IMR-90 (cell line): ENCODE measurements around the gene ELF5. TPM values are rescaled to one million over a fixed set of nuclear protein-coding genes. Genes with fewer than 3 reads are reported as not detected.

Experiments used
- ATAC-seq: fragments of 200-7000 bp; cut with Tn5 transposase; 2 replicates; pipeline ENCODE4 v1.9.1; 2020; ENCODE audit warnings: low read depth, mild to moderate bottlenecking, moderate library complexity
- BruUV-seq: library from RNA; stranded (reverse); fragments of 400-500 nt; replicated peaks from 2 replicates; lab custom pipeline; 2021; lab: Mats Ljungman, UMichigan
- CTCF ChIA-PET: fragments of 300-600 bp; formaldehyde crosslinking; extraction: SDS; loops from one replicate; lab custom pipeline; 2021; ENCODE audit warnings: antibody characterized with exemption; lab: Yijun Ruan, JAX
- POLR2A ChIA-PET: fragments of 300-600 bp; sonication (Branson Sonifier 250); formaldehyde crosslinking; loops from one replicate; lab custom pipeline; 2022; ENCODE audit warnings: antibody characterized with exemption; ENCODE audit not compliant: unreplicated experiment; lab: Charles Lee
- DNase-seq: peaks from one replicate; pipeline ENCODE4 v3.0.0; 2013
- H2AFZ ChIP-seq: replicated peaks from 2 replicates; pipeline ENCODE3; 2013; ENCODE audit warnings: low read length, mild to moderate bottlenecking; ENCODE audit not compliant: poor library complexity
- H2AK5ac ChIP-seq: 2 replicates; pipeline ENCODE4 v1.6.1; 2013; ENCODE audit warnings: low read depth, low read length, inconsistent platforms
- H2AK9ac ChIP-seq: replicated peaks from 2 replicates; pipeline ENCODE3; 2013; ENCODE audit warnings: mild to moderate bottlenecking, low read depth, low read length, moderate library complexity; ENCODE audit not compliant: poor library complexity
- H2BK120ac ChIP-seq: 2 replicates; pipeline ENCODE4 v1.6.1; 2013; ENCODE audit warnings: low read depth, low read length, inconsistent platforms
- H2BK15ac ChIP-seq: 3 replicates; pipeline ENCODE4 v1.6.1; 2013; ENCODE audit warnings: low read depth, low read length, inconsistent platforms
- H2BK20ac ChIP-seq: 2 replicates; pipeline ENCODE4 v1.6.1; 2013; ENCODE audit warnings: low read depth, mild to moderate bottlenecking, inconsistent platforms, low read length, moderate library complexity
- H2BK5ac ChIP-seq: 2 replicates; pipeline ENCODE4 v1.6.1; 2013; ENCODE audit warnings: mild to moderate bottlenecking, low read depth, low read length, inconsistent platforms; ENCODE audit not compliant: poor library complexity, severe bottlenecking
- H3K14ac ChIP-seq: replicated peaks from 2 replicates; pipeline ENCODE4 v1.6.1; 2013; ENCODE audit warnings: low read depth, low read length, inconsistent platforms
- H3K18ac ChIP-seq: 2 replicates; pipeline ENCODE4 v1.6.1; 2013; ENCODE audit warnings: low read depth, low read length, control low read depth
- H3K23ac ChIP-seq: 2 replicates; pipeline ENCODE4 v1.6.1; 2013; ENCODE audit warnings: low read depth, low read length, inconsistent platforms
- H3K27ac ChIP-seq: 2 replicates; pipeline ENCODE4 v1.5.1; 2013; ENCODE audit warnings: mild to moderate bottlenecking, control low read depth, low read length; ENCODE audit not compliant: insufficient read depth
- H3K27me3 ChIP-seq: 2 replicates; pipeline ENCODE4 v1.6.1; 2013; ENCODE audit warnings: low read length; ENCODE audit not compliant: control insufficient read depth, insufficient read depth
- H3K36me3 ChIP-seq: 2 replicates; pipeline ENCODE4 v1.6.1; 2013; ENCODE audit warnings: low read length, mixed read lengths; ENCODE audit not compliant: control insufficient read depth, insufficient read depth
- H3K4ac ChIP-seq: 2 replicates; pipeline ENCODE4 v1.6.1; 2013; ENCODE audit warnings: low read depth, low read length, inconsistent platforms
- H3K4me1 ChIP-seq: 2 replicates; pipeline ENCODE4 v1.6.1; 2013; ENCODE audit warnings: low read length, mixed read lengths; ENCODE audit not compliant: control insufficient read depth, insufficient read depth
- H3K4me2 ChIP-seq: 2 replicates; pipeline ENCODE4 v1.6.1; 2013; ENCODE audit warnings: low read depth, mild to moderate bottlenecking, control low read depth, low read length, moderate library complexity
- H3K4me3 ChIP-seq: 2 replicates; pipeline ENCODE4 v1.5.1; 2013; ENCODE audit warnings: low read depth, mild to moderate bottlenecking, control low read depth, low read length, moderate library complexity; ENCODE audit not compliant: insufficient read depth
- H3K56ac ChIP-seq: 2 replicates; pipeline ENCODE4 v1.6.1; 2013; ENCODE audit warnings: low read length, inconsistent platforms; ENCODE audit not compliant: insufficient read depth; ENCODE audit errors: extremely low read depth
- H3K79me1 ChIP-seq, 2 experiments: 2 replicates each; pipeline ENCODE4 v1.6.1; 2013; ENCODE audit warnings: low read length in 2 of 2, inconsistent platforms in 1 of 2, low read depth in 1 of 2
- H3K9ac ChIP-seq: 2 replicates; pipeline ENCODE4 v1.6.1; 2013; ENCODE audit warnings: low read depth, low read length, control low read depth
- H3K9me1 ChIP-seq: 2 replicates; pipeline ENCODE4 v1.6.1; 2013; ENCODE audit warnings: low read length, inconsistent platforms; ENCODE audit not compliant: insufficient read depth
- H3K9me3 ChIP-seq: 2 replicates; pipeline ENCODE4 v1.6.1; 2013; ENCODE audit warnings: low read length; ENCODE audit not compliant: control insufficient read depth, insufficient read depth
- H4K20me1 ChIP-seq: 2 replicates; pipeline ENCODE4 v1.6.1; 2013; ENCODE audit warnings: low read length, inconsistent platforms; ENCODE audit not compliant: insufficient read depth
- H4K5ac ChIP-seq: 2 replicates; pipeline ENCODE4 v1.6.1; 2013; ENCODE audit warnings: mild to moderate bottlenecking, low read depth, low read length, control low read depth
- H4K8ac ChIP-seq, 2 experiments: 2 replicates each; pipeline ENCODE4 v1.6.1; 2013; ENCODE audit warnings: low read depth in 2 of 2, low read length in 2 of 2, control low read depth in 1 of 2, inconsistent platforms in 1 of 2
- H4K91ac ChIP-seq: 2 replicates; pipeline ENCODE4 v1.6.1; 2013; ENCODE audit warnings: low read depth, low read length, inconsistent platforms; ENCODE audit not compliant: insufficient read depth
- MAFK ChIP-seq: IDR thresholded peaks from 2 replicates; pipeline ENCODE4 v1.6.1; 2012; ENCODE audit warnings: low read depth, low read length, improper control_type of control experiment
- WGBS, 2 experiments: methylation state at CpG; one replicate each; pipeline versions ENCODE4 v1.1.5 to v1.1.7; 2013; ENCODE audit warnings: missing lambda C conversion rate in 2 of 2; ENCODE audit not compliant: insufficient read length in 1 of 2; ENCODE audit errors: extremely low coverage in 2 of 2; 5-methylcytosine and 5-hydroxymethylcytosine counted together
- dilution Hi-C: fragments of 300-500 bp; cut with HindIII; formaldehyde crosslinking; loops from one replicate; pipeline ENCODE4 v1.14.3; 2018; ENCODE audit warnings: low sequenced_read_pairs; ENCODE audit not compliant: unreplicated experiment
- in situ Hi-C: fragments of 300-500 bp; cut with MboI; formaldehyde crosslinking; loops from 3 replicates; pipeline ENCODE4 v1.14.3; 2019; ENCODE audit warnings: low sequenced_read_pairs, inconsistent platforms, mixed read lengths
- intact Hi-C: fragments of 100-400 bp; cut with micrococcal nuclease; formaldehyde crosslinking; loops from 2 replicates; pipeline ENCODE4 v1.10.0; 2022
- polyA plus RNA-seq, 3 experiments: library from polyadenylated mRNA; depleted of rRNA; stranded (reverse); fragments of >200 nt; gene quantifications; 2 replicates each; pipeline ENCODE4 v1.2.3, GENCODE V29; 2012; ENCODE audit warnings: low replicate concordance in 1 of 3
- total RNA-seq: library from RNA; depleted of rRNA; stranded (reverse); fragments of >200 nt; gene quantifications from 2 replicates; pipeline ENCODE4 v1.2.3, GENCODE V29; 2012
- TF ChIP-seq, protein P1 (sequence below): conservative IDR thresholded peaks from 2 replicates; pipeline ENCODE4 v1.5.1; 2012; ENCODE audit warnings: mild to moderate bottlenecking, low read depth, low read length, improper control_type of control experiment

ELF5 gene
- total and polyA plus RNA-seq, 2 of the 4 experiments (the other 2 are of a cell fraction) = not detected

- no peak for DNase-seq
- H3K27me3 ChIP-seq = peaks cover 52% of the 10 kb centered on the region
- no TSS peak for BruUV-seq
- H2BK15ac ChIP-seq = no peak overlapping the region
- no peak overlapping the region for H3K4me3 ChIP-seq
- H3K36me3 ChIP-seq = no peaks in the 10 kb centered on the region
- no peak for ATAC-seq
- intact Hi-C loops = no loop called here
- no peak overlapping the region for H2AFZ ChIP-seq
- H3K4ac ChIP-seq = no peak overlapping the region
- H3K4me1 ChIP-seq = no peaks in the 10 kb centered on the region
- no peak overlapping the region for H3K18ac ChIP-seq
- H3K79me1 ChIP-seq = no peaks in the 10 kb centered on the region
- H3K23ac ChIP-seq = no peak overlapping the region
- no peaks in the 10 kb centered on the region for H4K20me1 ChIP-seq
- no peaks in the 10 kb centered on the region for H3K9me1 ChIP-seq
- no peak overlapping the region for H2AK5ac ChIP-seq
- no peak overlapping the region for H3K56ac ChIP-seq
- no peak overlapping the region for H3K14ac ChIP-seq
- H2BK120ac ChIP-seq = no peak overlapping the region
- H3K4me2 ChIP-seq = peak overlapping the region; percentile 72; the same call in 1 of the 2 replicates
- H3K27ac ChIP-seq = no peak overlapping the region
- no peak overlapping the region for H3K9ac ChIP-seq
- H4K5ac ChIP-seq = no peak overlapping the region
- no peak overlapping the region for H4K8ac ChIP-seq
- in situ Hi-C loops = no loop called here
- WGBS, 2 experiments = 90% methylated on average over 4 of the region's 9 CpGs; no CpG with 5 or more reads in 1 of the 2 experiments
- no peak overlapping the region for H2AK9ac ChIP-seq
- no peak overlapping the region for H2BK5ac ChIP-seq
- H4K91ac ChIP-seq = no peak overlapping the region
- H3K9me3 ChIP-seq = no peaks in the 10 kb centered on the region
- ChIA-PET POLR2A (no interaction called here), CTCF (interaction anchor here (1.2 kb wide), 1 partner anchor 13 kb away, joined by 7 read pairs; no protein-coding TSS in a partner anchor)
- peak; percentile 79 for TF ChIP-seq MAFK
- TF ChIP-seq, protein P1, sequence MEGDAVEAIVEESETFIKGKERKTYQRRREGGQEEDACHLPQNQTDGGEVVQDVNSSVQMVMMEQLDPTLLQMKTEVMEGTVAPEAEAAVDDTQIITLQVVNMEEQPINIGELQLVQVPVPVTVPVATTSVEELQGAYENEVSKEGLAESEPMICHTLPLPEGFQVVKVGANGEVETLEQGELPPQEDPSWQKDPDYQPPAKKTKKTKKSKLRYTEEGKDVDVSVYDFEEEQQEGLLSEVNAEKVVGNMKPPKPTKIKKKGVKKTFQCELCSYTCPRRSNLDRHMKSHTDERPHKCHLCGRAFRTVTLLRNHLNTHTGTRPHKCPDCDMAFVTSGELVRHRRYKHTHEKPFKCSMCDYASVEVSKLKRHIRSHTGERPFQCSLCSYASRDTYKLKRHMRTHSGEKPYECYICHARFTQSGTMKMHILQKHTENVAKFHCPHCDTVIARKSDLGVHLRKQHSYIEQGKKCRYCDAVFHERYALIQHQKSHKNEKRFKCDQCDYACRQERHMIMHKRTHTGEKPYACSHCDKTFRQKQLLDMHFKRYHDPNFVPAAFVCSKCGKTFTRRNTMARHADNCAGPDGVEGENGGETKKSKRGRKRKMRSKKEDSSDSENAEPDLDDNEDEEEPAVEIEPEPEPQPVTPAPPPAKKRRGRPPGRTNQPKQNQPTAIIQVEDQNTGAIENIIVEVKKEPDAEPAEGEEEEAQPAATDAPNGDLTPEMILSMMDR = no peak
- H2BK20ac ChIP-seq = no peak overlapping the region
- dilution Hi-C loops = no loop called here
Observed at GRCh38 chr11:34525888-34526657, 12.5 kb upstream of the ELF5 start.
